ENCODE measurements around the gene MS4A3.

Gene MS4A3

GRCh38 chr11:60111793-60112192 is 55.3 kb downstream of the MS4A3 start:
- ChIA-PET CTCF (no interaction called here), POLR2A (ENCODE audit: low non-redundant PET) (no interaction called here)
- H3K27ac ChIP-seq: no peak overlapping the region
- DNase-seq (ENCODE audit: low spot score): no peak
- no peak for TF ChIP-seq CTCF (conservative IDR thresholded peaks at IDR 0.05; ENCODE audit: low read depth)

- no peak for TF ChIP-seq CTCF (conservative IDR thresholded peaks at IDR 0.05; ENCODE audit: low read depth)
- POLR2A ChIA-PET (ENCODE audit: low non-redundant PET): no interaction called here
- CTCF ChIA-PET: interaction anchor here (0.6 kb wide), 1 partner anchor 405 kb away, joined by 9 read pairs; no protein-coding TSS in a partner anchor
- H3K27ac ChIP-seq: no peak overlapping the region
- no peak for DNase-seq (ENCODE audit: low spot score)
Observed at GRCh38 chr11:60116996-60117790, 60.7 kb downstream of the MS4A3 start.

GRCh38 chr11:60118338-60118737 is 61.9 kb downstream of the MS4A3 start:
- CTCF ChIA-PET: no interaction called here
- no peak overlapping the region for H3K27ac ChIP-seq
- DNase-seq (ENCODE audit: low spot score): no peak
- no peak for TF ChIP-seq CTCF (conservative IDR thresholded peaks at IDR 0.05; ENCODE audit: low read depth)
- POLR2A ChIA-PET (ENCODE audit: low non-redundant PET): no interaction called here

GRCh38 chr11:60119710-60120109 is 63.2 kb downstream of the MS4A3 start:
- POLR2A ChIA-PET (ENCODE audit: low non-redundant PET): no interaction called here
- no peak for DNase-seq (ENCODE audit: low spot score)
- TF ChIP-seq CTCF (conservative IDR thresholded peaks at IDR 0.05; ENCODE audit: low read depth): no peak
- H3K27ac ChIP-seq: no peak overlapping the region
- CTCF ChIA-PET: no interaction called here

Data from RWPE1 (cell line).